Gastrocnemius medialis (tissue), 4 donors: ENCODE results near the gene SPATA21.

Experiments used
- POLR2A ChIP-seq, 2 donors: fragments of 450-650 bp; IDR thresholded peaks; one replicate each; pipeline ENCODE4 v1.6.1; 2017; ENCODE audit warnings: antibody characterized with exemption in 2 of 2, mild to moderate bottlenecking in 2 of 2, moderate library complexity in 2 of 2
- TF ChIP-seq, protein P1 (sequence below), 5 experiments: fragments of 450-650 bp in 3 of 5; fragments of 200-600 bp in 2 of 5; sonication (generic) in 2 of 5; IDR thresholded peaks in 4 of 5; conservative IDR thresholded peaks in 1 of 5; 1 replicate in 4 of 5; 2 replicates in 1 of 5; pipeline ENCODE4 v1.5.1; 2016 to 2019; ENCODE audit warnings: antibody characterized with exemption in 5 of 5, mild to moderate bottlenecking in 3 of 5, moderate library complexity in 3 of 5

DNA sequence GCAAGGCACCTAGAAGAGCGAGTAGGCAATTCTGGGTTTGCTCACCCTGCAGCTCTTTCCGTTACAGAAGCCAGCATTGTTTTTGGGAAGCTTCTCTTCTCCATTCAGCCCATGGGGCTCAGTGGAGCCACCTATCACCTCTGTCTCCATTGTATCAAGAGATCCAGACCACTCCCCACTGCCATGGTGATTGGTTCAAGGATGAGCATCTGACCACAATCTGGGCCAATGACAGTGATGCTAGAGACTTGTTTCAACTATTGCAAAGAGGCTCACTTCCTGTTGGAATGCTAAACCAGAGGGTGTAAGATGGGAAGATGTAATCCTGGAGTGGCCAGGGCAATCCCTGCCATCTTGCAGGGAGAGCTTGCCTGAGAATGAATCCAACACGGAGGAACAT is 6.6 kb downstream of the SPATA21 start:
- TF ChIP-seq, protein P1, sequence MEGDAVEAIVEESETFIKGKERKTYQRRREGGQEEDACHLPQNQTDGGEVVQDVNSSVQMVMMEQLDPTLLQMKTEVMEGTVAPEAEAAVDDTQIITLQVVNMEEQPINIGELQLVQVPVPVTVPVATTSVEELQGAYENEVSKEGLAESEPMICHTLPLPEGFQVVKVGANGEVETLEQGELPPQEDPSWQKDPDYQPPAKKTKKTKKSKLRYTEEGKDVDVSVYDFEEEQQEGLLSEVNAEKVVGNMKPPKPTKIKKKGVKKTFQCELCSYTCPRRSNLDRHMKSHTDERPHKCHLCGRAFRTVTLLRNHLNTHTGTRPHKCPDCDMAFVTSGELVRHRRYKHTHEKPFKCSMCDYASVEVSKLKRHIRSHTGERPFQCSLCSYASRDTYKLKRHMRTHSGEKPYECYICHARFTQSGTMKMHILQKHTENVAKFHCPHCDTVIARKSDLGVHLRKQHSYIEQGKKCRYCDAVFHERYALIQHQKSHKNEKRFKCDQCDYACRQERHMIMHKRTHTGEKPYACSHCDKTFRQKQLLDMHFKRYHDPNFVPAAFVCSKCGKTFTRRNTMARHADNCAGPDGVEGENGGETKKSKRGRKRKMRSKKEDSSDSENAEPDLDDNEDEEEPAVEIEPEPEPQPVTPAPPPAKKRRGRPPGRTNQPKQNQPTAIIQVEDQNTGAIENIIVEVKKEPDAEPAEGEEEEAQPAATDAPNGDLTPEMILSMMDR (IDR thresholded peaks at IDR 0.05 in 4 of 5, conservative IDR thresholded peaks at IDR 0.05 in 1 of 5) = no peak
- TF ChIP-seq POLR2A (IDR thresholded peaks at IDR 0.05) = no peak
